ENCODE data around the gene DCTPP1.

- TF ChIP-seq, protein P1, sequence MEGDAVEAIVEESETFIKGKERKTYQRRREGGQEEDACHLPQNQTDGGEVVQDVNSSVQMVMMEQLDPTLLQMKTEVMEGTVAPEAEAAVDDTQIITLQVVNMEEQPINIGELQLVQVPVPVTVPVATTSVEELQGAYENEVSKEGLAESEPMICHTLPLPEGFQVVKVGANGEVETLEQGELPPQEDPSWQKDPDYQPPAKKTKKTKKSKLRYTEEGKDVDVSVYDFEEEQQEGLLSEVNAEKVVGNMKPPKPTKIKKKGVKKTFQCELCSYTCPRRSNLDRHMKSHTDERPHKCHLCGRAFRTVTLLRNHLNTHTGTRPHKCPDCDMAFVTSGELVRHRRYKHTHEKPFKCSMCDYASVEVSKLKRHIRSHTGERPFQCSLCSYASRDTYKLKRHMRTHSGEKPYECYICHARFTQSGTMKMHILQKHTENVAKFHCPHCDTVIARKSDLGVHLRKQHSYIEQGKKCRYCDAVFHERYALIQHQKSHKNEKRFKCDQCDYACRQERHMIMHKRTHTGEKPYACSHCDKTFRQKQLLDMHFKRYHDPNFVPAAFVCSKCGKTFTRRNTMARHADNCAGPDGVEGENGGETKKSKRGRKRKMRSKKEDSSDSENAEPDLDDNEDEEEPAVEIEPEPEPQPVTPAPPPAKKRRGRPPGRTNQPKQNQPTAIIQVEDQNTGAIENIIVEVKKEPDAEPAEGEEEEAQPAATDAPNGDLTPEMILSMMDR (IDR thresholded peaks at IDR 0.05): no peak
- no peak for TF ChIP-seq ZFX (IDR thresholded peaks at IDR 0.05; ENCODE audit: borderline replicate concordance)
Observed at GRCh38 chr16:30443631-30444030, 13.8 kb upstream of the DCTPP1 start.
